DND-41 (cell line): ENCODE data around the gene FBXO33.

Experiments
- EZH2 ChIP-seq: IDR thresholded peaks from 3 replicates; pipeline ENCODE4 v1.6.1; 2012; ENCODE audit warnings: borderline replicate concordance, low read depth, mild to moderate bottlenecking, moderate library complexity, low read length, inconsistent platforms; ENCODE audit not compliant: severe bottlenecking
- TF ChIP-seq, protein P1 (sequence below): IDR thresholded peaks from 2 replicates; pipeline ENCODE4 v1.5.1; 2012; ENCODE audit warnings: borderline replicate concordance, low read length, moderate library complexity, mild to moderate bottlenecking; ENCODE audit not compliant: poor library complexity, severe bottlenecking; ENCODE audit errors: extremely low read depth

DNA sequence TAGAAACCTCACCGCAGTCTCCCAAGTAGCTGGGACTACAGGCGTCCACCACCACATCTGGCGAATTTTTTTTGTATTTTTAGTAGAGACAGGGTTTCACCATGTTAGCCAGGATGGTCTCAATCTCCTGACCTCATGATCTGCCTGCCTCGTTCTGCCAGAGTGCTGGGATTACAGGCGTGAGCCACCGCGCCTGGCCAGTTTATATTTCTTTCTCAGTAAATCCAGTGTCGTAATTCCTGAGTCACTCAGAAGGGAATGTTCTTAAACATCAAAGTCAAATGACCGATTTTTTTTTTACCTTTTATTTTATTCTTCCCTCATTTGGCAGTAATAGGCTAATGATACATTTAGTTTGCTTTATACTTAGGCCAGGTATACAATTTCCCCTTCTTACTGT, 80.5 kb downstream of the FBXO33 start:
- TF ChIP-seq, protein P1, sequence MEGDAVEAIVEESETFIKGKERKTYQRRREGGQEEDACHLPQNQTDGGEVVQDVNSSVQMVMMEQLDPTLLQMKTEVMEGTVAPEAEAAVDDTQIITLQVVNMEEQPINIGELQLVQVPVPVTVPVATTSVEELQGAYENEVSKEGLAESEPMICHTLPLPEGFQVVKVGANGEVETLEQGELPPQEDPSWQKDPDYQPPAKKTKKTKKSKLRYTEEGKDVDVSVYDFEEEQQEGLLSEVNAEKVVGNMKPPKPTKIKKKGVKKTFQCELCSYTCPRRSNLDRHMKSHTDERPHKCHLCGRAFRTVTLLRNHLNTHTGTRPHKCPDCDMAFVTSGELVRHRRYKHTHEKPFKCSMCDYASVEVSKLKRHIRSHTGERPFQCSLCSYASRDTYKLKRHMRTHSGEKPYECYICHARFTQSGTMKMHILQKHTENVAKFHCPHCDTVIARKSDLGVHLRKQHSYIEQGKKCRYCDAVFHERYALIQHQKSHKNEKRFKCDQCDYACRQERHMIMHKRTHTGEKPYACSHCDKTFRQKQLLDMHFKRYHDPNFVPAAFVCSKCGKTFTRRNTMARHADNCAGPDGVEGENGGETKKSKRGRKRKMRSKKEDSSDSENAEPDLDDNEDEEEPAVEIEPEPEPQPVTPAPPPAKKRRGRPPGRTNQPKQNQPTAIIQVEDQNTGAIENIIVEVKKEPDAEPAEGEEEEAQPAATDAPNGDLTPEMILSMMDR, result no peak
- TF ChIP-seq EZH2, result no peak
